ENCODE data around the gene BRPF1. TPM values are rescaled to one million over a fixed set of nuclear protein-coding genes. Genes with fewer than 3 reads are reported as not detected.

Gene BRPF1
- total RNA-seq, 4 donors from 2014 or later, result 11.3 to 18.8 (median 14.5) TPM

DNA sequence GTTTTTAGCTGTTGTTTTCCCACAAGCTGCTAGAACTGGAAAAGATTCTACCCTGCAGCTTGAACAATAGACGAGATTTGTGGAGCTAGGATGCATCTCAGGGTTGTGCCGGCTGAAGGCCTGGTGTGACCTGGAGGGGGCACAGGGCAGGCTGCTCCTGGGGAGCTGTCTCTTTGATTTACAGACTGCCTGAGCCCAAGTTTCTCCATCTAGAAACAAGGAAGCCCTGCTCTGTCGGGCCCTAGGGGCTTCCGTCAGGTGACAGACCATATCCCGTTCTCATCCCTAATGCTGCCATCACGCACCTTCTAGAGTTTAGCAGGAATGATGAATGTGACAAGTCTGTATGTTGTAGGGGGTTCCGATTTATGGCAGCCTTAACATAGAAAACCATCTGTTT lies 35.8 kb upstream of the BRPF1 start:
- TF ChIP-seq, protein P1, sequence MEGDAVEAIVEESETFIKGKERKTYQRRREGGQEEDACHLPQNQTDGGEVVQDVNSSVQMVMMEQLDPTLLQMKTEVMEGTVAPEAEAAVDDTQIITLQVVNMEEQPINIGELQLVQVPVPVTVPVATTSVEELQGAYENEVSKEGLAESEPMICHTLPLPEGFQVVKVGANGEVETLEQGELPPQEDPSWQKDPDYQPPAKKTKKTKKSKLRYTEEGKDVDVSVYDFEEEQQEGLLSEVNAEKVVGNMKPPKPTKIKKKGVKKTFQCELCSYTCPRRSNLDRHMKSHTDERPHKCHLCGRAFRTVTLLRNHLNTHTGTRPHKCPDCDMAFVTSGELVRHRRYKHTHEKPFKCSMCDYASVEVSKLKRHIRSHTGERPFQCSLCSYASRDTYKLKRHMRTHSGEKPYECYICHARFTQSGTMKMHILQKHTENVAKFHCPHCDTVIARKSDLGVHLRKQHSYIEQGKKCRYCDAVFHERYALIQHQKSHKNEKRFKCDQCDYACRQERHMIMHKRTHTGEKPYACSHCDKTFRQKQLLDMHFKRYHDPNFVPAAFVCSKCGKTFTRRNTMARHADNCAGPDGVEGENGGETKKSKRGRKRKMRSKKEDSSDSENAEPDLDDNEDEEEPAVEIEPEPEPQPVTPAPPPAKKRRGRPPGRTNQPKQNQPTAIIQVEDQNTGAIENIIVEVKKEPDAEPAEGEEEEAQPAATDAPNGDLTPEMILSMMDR (IDR thresholded peaks at IDR 0.05; ENCODE audit: low read depth), result no peak

DNA sequence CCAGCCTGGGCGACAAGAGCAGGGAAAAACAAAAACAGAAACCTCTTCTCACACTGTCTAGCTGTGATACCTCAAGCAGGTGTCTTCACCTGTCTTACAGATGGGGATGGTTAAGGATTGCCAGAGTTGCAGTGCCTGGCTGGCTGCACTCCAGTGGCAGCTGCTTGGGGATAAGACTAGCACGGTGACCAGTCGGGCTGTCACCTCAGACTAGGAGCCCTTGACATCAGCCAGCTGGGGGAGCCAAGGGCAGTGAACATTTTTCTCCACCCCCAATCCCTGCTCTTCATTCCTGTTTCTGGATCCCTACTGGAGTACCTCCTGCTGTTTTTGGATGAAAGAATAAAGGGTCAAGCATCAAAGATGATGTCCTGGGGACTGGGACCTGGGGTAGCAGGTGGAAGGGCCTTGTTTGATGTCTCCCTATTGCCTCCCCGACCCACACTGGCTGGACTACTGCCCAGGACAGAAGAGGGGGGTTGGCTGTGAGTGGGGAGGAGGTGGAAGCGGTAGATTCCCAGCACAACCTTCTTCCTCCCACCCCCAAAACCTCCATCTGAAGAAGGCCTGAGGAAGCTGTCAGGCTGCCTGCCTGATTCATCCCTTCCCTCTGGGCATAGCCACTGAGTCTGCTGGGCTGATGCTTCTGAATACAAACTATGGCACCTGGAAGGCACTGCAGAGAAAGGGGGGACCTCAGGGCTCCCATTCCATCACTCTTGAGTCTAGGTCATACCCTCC lies 34.9 kb upstream of the BRPF1 start:
- TF ChIP-seq, protein P1 (IDR thresholded peaks at IDR 0.05; ENCODE audit: low read depth), result no peak

- TF ChIP-seq, protein P1 (IDR thresholded peaks at IDR 0.05; ENCODE audit: low read depth), result no peak
These were observed 33.6 kb upstream of the BRPF1 start for GRCh38 chr3:9697892-9698291.

DNA sequence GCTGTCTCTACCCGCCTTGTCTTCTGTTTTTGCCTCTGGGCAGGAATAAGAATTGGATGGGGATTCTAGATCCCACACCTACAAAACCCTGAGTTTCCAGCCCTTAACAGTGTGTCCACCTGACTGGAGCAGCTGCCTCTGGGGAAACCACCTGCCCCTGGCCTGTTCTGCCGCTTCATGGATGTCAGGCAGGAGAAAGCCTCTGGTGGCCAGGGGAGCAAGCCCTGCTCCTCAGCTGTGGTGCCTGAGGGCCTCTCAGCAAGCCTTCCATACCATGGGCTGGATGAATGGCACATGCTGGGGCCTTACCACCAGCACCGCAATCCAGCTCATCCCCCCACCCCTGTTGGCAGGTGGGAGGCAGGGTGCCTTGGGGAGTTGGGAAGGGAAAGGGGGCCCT lies 33.2 kb upstream of the BRPF1 start:
- TF ChIP-seq, protein P1 (IDR thresholded peaks at IDR 0.05; ENCODE audit: low read depth), result no peak

DNA sequence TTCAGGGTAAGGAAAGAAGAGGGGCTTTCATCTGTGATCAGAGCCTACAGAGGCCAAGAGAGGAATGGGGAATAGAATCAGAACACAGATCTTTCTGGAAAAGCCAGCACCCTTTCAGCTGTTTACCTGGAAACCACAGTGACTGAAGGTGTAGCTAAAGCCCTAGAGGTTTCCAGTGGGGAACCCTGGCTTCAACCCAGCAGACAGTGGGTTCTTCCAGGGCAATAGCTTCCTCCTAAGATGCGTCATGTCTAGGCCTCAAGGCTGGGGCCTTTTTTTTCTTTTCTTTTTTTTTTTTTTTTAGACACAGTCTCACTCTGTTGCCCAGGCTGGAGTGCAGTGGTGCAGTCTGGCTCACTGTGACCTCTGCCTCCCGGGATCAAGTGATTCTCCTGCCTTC lies 31.0 kb upstream of the BRPF1 start:
- TF ChIP-seq, protein P1 (IDR thresholded peaks at IDR 0.05; ENCODE audit: low read depth), result no peak

DNA sequence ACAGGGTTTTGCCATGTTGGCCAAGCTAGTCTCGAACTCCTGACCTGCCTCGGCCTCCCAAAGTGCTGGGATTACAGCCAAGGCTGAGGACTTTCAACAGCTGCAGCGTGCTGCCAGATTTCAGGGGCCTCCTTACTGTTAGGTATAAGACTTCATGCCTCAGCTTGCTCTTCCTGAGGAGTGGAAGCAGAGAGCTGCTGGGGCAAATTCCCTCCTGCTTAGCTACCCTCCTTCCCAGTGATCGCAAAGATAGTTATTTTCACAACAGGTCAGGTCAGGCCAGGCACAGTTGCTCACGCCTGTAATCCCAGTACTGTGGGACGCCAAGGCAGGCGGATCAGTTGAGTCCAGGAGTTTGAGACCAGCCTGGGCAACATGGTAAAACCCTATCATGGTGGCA lies 30.5 kb upstream of the BRPF1 start:
- TF ChIP-seq, protein P1 (IDR thresholded peaks at IDR 0.05; ENCODE audit: low read depth), result no peak

DNA sequence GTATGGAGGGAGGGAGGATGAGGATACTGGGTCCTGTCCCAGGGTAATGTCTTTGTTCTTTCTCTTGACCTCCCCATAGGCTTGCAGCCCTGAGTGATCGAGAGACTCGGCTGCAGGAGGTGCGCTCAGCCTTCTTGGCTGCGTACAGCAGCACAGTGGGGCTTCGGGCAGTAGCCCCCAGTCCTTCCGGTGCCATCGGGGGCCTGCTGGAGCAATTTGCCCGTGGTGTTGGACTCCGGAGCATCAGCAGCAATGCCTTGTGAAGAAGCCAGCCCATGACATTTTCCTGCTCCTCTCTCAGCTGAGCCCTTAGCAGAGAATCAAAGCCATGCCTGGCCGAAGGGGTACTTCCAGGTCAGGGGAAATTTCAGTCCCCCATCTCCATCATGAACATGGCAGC lies 29.8 kb upstream of the BRPF1 start:
- TF ChIP-seq, protein P1 (IDR thresholded peaks at IDR 0.05; ENCODE audit: low read depth), result no peak

All from subcutaneous adipose tissue (tissue), 4 donors.